Trophoblast cell (in vitro differentiated cells and primary cell): ENCODE measurements around the gene CEP131.

Source experiments
- DNase-seq, 2 donors: peaks; one replicate each; pipeline ENCODE4 v3.0.0-alpha.2; 2016
- H2AFZ ChIP-seq: 2 replicates; pipeline ENCODE4 v1.6.1; 2013; ENCODE audit warnings: low read length, moderate library complexity, mild to moderate bottlenecking; ENCODE audit not compliant: insufficient read depth, poor library complexity
- H2AK5ac ChIP-seq: 2 replicates; pipeline ENCODE4 v1.6.1; 2013; ENCODE audit warnings: mild to moderate bottlenecking, low read length
- H2BK120ac ChIP-seq: 2 replicates; pipeline ENCODE4 v1.6.1; 2013; ENCODE audit warnings: low read length, mild to moderate bottlenecking, moderate library complexity; ENCODE audit not compliant: insufficient read depth, poor library complexity
- H2BK12ac ChIP-seq: 2 replicates; pipeline ENCODE4 v1.6.1; 2013; ENCODE audit warnings: mild to moderate bottlenecking, low read length, moderate library complexity
- H2BK5ac ChIP-seq: 2 replicates; pipeline ENCODE4 v1.6.1; 2013; ENCODE audit warnings: low read length, low read depth, moderate library complexity, mild to moderate bottlenecking; ENCODE audit not compliant: poor library complexity
- H3K14ac ChIP-seq: 2 replicates; pipeline ENCODE4 v1.6.1; 2013; ENCODE audit warnings: mild to moderate bottlenecking, low read length
- H3K18ac ChIP-seq: 2 replicates; pipeline ENCODE4 v1.6.1; 2013; ENCODE audit warnings: mild to moderate bottlenecking, low read length
- H3K23ac ChIP-seq: 2 replicates; pipeline ENCODE4 v1.6.1; 2013; ENCODE audit warnings: low read length
- H3K27ac ChIP-seq: 2 replicates; pipeline ENCODE4 v1.5.1; 2013; ENCODE audit warnings: low read depth, mild to moderate bottlenecking, inconsistent platforms, low read length, moderate library complexity
- H3K27me3 ChIP-seq: 2 replicates; pipeline ENCODE4 v1.6.1; 2013; ENCODE audit warnings: inconsistent platforms, mild to moderate bottlenecking, low read length, moderate library complexity; ENCODE audit not compliant: insufficient read depth
- H3K36me3 ChIP-seq, 2 experiments: 1 replicate in 1 of 2; 2 replicates in 1 of 2; pipeline ENCODE4 v1.6.1; 2013; ENCODE audit warnings: low read length in 2 of 2, mild to moderate bottlenecking in 2 of 2, moderate library complexity in 1 of 2; ENCODE audit not compliant: insufficient read depth in 2 of 2, control insufficient read depth in 1 of 2
- H3K4ac ChIP-seq: 2 replicates; pipeline ENCODE4 v1.6.1; 2013; ENCODE audit warnings: low read depth, mild to moderate bottlenecking, low read length, moderate library complexity
- H3K4me1 ChIP-seq, 2 experiments: 1 replicate in 1 of 2; 2 replicates in 1 of 2; pipeline ENCODE4 v1.6.1; 2013; ENCODE audit warnings: low read length in 2 of 2, mild to moderate bottlenecking in 2 of 2, moderate library complexity in 1 of 2; ENCODE audit not compliant: insufficient read depth in 2 of 2, control insufficient read depth in 1 of 2
- H3K4me2 ChIP-seq: 2 replicates; pipeline ENCODE4 v1.6.1; 2013; ENCODE audit warnings: inconsistent platforms, mild to moderate bottlenecking, low read length, moderate library complexity
- H3K4me3 ChIP-seq: 2 replicates; pipeline ENCODE4 v1.5.1; 2013; ENCODE audit warnings: mild to moderate bottlenecking, low read depth, low read length, inconsistent platforms
- H3K79me1 ChIP-seq: one replicate; pipeline ENCODE4 v1.6.1; 2013; ENCODE audit warnings: low read length
- H3K79me2 ChIP-seq: 2 replicates; pipeline ENCODE4 v1.6.1; 2013; ENCODE audit warnings: low read length, mild to moderate bottlenecking; ENCODE audit not compliant: control insufficient read depth, insufficient read depth, poor library complexity
- H3K9ac ChIP-seq: 2 replicates; pipeline ENCODE4 v1.6.1; 2013; ENCODE audit warnings: mild to moderate bottlenecking, low read length
- H3K9me3 ChIP-seq: 2 replicates; pipeline ENCODE4 v1.6.1; 2013; ENCODE audit warnings: low read depth, mild to moderate bottlenecking, control low read depth, inconsistent platforms, low read length; ENCODE audit not compliant: insufficient read depth
- H4K12ac ChIP-seq: 2 replicates; pipeline ENCODE4 v1.6.1; 2013; ENCODE audit warnings: low read depth, mild to moderate bottlenecking, low read length, moderate library complexity
- H4K8ac ChIP-seq: 2 replicates; pipeline ENCODE4 v1.6.1; 2013; ENCODE audit warnings: low read depth, mild to moderate bottlenecking, low read length, moderate library complexity
- H4K91ac ChIP-seq: one replicate; pipeline ENCODE4 v1.6.1; 2013; ENCODE audit warnings: low read depth, mild to moderate bottlenecking, low read length, moderate library complexity
- WGBS: extraction: QIAGEN DNeasy Blood & Tissue Kit; methylation state at CpG from one replicate; pipeline ENCODE4 v1.1.7; 2013; ENCODE audit warnings: missing lambda C conversion rate; ENCODE audit not compliant: insufficient read length, insufficient coverage; ENCODE audit errors: extremely low coverage; 5-methylcytosine and 5-hydroxymethylcytosine counted together

The CEP131 gene

GRCh38 chr17:81245024-81245664 lies 22.4 kb upstream of the CEP131 start:
- H3K18ac ChIP-seq, result no peak overlapping the region
- DNase-seq, result no peak
- H3K27ac ChIP-seq, result no peak overlapping the region
- peak overlapping the region; percentile 25 for H3K14ac ChIP-seq
- peaks cover 5 to 11% of the 10 kb centered on the region in 2 experiments for H3K4me1 ChIP-seq
- H3K79me1 ChIP-seq, result no peaks in the 10 kb centered on the region
- H2AK5ac ChIP-seq, result no peak overlapping the region
- H2BK12ac ChIP-seq, result no peak overlapping the region
- H3K4ac ChIP-seq, result no peak overlapping the region
- no CpG with 5 or more reads among the region's 25 CpGs for WGBS
- H3K23ac ChIP-seq, result no peak overlapping the region
- H4K91ac ChIP-seq, result no peak overlapping the region
- peaks cover 12 to 23% of the 10 kb centered on the region in 2 experiments for H3K36me3 ChIP-seq
- H4K12ac ChIP-seq, result no peak overlapping the region
- no peak overlapping the region for H3K4me2 ChIP-seq
- no peak overlapping the region for H4K8ac ChIP-seq
- H2BK5ac ChIP-seq, result no peak overlapping the region
- H2AFZ ChIP-seq, result no peak overlapping the region
- H3K4me3 ChIP-seq, result no peak overlapping the region
- no peaks in the 10 kb centered on the region for H3K27me3 ChIP-seq
- H2BK120ac ChIP-seq, result no peak overlapping the region
- no peaks in the 10 kb centered on the region for H3K79me2 ChIP-seq
- no peak overlapping the region for H3K9ac ChIP-seq
- peaks cover 6% of the 10 kb centered on the region for H3K9me3 ChIP-seq

GRCh38 chr17:81244358-81245023 lies 21.7 kb upstream of the CEP131 start:
- WGBS, result no CpG with 5 or more reads among the region's 24 CpGs
- Histone ChIP-seq H3K4me2 (no peak overlapping the region), H3K14ac (no peak overlapping the region), H3K23ac (no peak overlapping the region), H4K8ac (no peak overlapping the region), H3K9ac (no peak overlapping the region), H3K18ac (no peak overlapping the region), H2AK5ac (no peak overlapping the region), H3K36me3 (peaks cover 11 to 19% of the 10 kb centered on the region in 2 experiments), H3K27me3 (no peaks in the 10 kb centered on the region), H2AFZ (no peak overlapping the region), H3K4ac (no peak overlapping the region), H3K4me1 (peaks cover 10 to 16% of the 10 kb centered on the region in 2 experiments), H4K91ac (no peak overlapping the region), H2BK120ac (no peak overlapping the region), H4K12ac (no peak overlapping the region), H3K27ac (no peak overlapping the region), H2BK5ac (no peak overlapping the region), H2BK12ac (no peak overlapping the region), H3K4me3 (no peak overlapping the region), H3K79me2 (peaks cover 5% of the 10 kb centered on the region), H3K9me3 (peaks cover 6% of the 10 kb centered on the region), H3K79me1 (peaks cover 5% of the 10 kb centered on the region)
- no peak for DNase-seq

DNA sequence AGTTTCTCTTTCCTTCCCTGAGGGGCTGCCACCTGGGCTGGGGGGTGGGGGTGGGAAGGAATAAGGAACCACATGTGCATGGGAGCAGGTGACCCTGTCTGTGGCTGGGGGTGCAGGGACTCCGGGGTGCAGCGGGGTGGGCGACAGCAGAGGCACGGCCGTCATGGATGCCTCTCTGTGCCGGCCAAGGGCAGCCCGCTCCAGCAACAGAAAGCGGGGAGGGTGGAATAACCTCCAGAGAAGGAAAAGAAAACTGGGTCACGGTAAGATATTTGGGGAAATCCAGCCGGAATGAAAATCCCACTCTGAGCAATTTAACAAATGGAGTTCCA lies 20.5 kb upstream of the CEP131 start:
- Histone ChIP-seq H3K14ac (no peak overlapping the region), H3K9me3 (peaks cover 6% of the 10 kb centered on the region), H3K18ac (no peak overlapping the region), H4K91ac (no peak overlapping the region), H2BK120ac (no peak overlapping the region), H4K12ac (no peak overlapping the region), H3K27me3 (no peaks in the 10 kb centered on the region), H3K36me3 (peaks cover 11 to 14% of the 10 kb centered on the region in 2 experiments), H3K4ac (no peak overlapping the region), H3K9ac (no peak overlapping the region), H2BK5ac (no peak overlapping the region), H3K23ac (no peak overlapping the region), H3K79me1 (peaks cover 8% of the 10 kb centered on the region), H4K8ac (no peak overlapping the region), H3K4me2 (no peak overlapping the region), H3K4me1 (peaks cover 10 to 18% of the 10 kb centered on the region in 2 experiments), H2AK5ac (no peak overlapping the region), H2AFZ (no peak overlapping the region), H3K4me3 (no peak overlapping the region), H3K27ac (no peak overlapping the region), H2BK12ac (no peak overlapping the region), H3K79me2 (peaks cover 10% of the 10 kb centered on the region)
- no CpG with 5 or more reads among the region's 10 CpGs for WGBS
- no peak for DNase-seq

GRCh38 chr17:81242421-81243332 lies 19.9 kb upstream of the CEP131 start:
- peaks cover 12 to 22% of the 10 kb centered on the region in 2 experiments for H3K4me1 ChIP-seq
- H4K8ac ChIP-seq, result no peak overlapping the region
- H3K14ac ChIP-seq, result no peak overlapping the region
- DNase-seq, result no peak
- peak overlapping the region; percentile 16 for H3K4me3 ChIP-seq
- no peak overlapping the region for H3K4me2 ChIP-seq
- H3K4ac ChIP-seq, result no peak overlapping the region
- peaks cover 8% of the 10 kb centered on the region for H3K79me1 ChIP-seq
- H3K79me2 ChIP-seq, result peaks cover 10% of the 10 kb centered on the region
- H3K18ac ChIP-seq, result no peak overlapping the region
- no peak overlapping the region for H2BK120ac ChIP-seq
- H2BK12ac ChIP-seq, result no peak overlapping the region
- no peak overlapping the region for H4K91ac ChIP-seq
- H2AK5ac ChIP-seq, result no peak overlapping the region
- H4K12ac ChIP-seq, result no peak overlapping the region
- no peak overlapping the region for H2AFZ ChIP-seq
- H3K27me3 ChIP-seq, result no peaks in the 10 kb centered on the region
- H2BK5ac ChIP-seq, result no peak overlapping the region
- no peak overlapping the region for H3K23ac ChIP-seq
- H3K27ac ChIP-seq, result no peak overlapping the region
- no CpG with 5 or more reads among the region's 33 CpGs for WGBS
- no peak overlapping the region for H3K9ac ChIP-seq
- H3K9me3 ChIP-seq, result peaks cover 6% of the 10 kb centered on the region
- peaks cover 11 to 14% of the 10 kb centered on the region in 2 experiments for H3K36me3 ChIP-seq
